HG03457 (cell line): ENCODE measurements around the gene GPER1.
"Not testable (repeated sequence)": the region's sequence is repeated elsewhere in the genome, so short reads cannot be mapped to it uniquely, and the experiment has no call there.

Experiments
- ATAC-seq: cut with Tn5 transposase; IDR thresholded peaks from one replicate; pipeline ENCODE4 v1.9.1; 2021; ENCODE audit warnings: moderate number of reproducible peaks; ENCODE audit not compliant: unreplicated experiment

Gene GPER1

GRCh38 chr7:1068013-1068412 is 19.9 kb upstream of the GPER1 start:
- no peak for ATAC-seq

- ATAC-seq, result no peak
Observed at GRCh38 chr7:1068619-1069018, 19.3 kb upstream of the GPER1 start.

- ATAC-seq, result no peak
Observed at GRCh38 chr7:1070544-1071011, 17.3 kb upstream of the GPER1 start.

GRCh38 chr7:1071731-1072254 is 16.1 kb upstream of the GPER1 start:
- ATAC-seq, result no peak

GRCh38 chr7:1073142-1073977 is 14.6 kb upstream of the GPER1 start:
- ATAC-seq, result no peak

GRCh38 chr7:1074018-1074417 is 13.9 kb upstream of the GPER1 start:
- not testable (repeated sequence) for ATAC-seq

- no peak for ATAC-seq
Observed at GRCh38 chr7:1074593-1075431, 13.1 kb upstream of the GPER1 start.

- ATAC-seq, result no peak
Observed at GRCh38 chr7:1076184-1077072, 11.5 kb upstream of the GPER1 start.

- no peak for ATAC-seq
Observed at GRCh38 chr7:1078519-1078918, 9.4 kb upstream of the GPER1 start.

GRCh38 chr7:1078985-1079384 is 8.9 kb upstream of the GPER1 start:
- ATAC-seq, result no peak

GRCh38 chr7:1079546-1079945 is 8.4 kb upstream of the GPER1 start:
- no peak for ATAC-seq

GRCh38 chr7:1080252-1080920 is 7.5 kb upstream of the GPER1 start:
- ATAC-seq, result no peak

GRCh38 chr7:1080921-1081255 is 7.0 kb upstream of the GPER1 start:
- ATAC-seq, result no peak

- ATAC-seq, result no peak
Observed at GRCh38 chr7:1081336-1081735, 6.6 kb upstream of the GPER1 start.

GRCh38 chr7:1081931-1082401 is 5.9 kb upstream of the GPER1 start:
- ATAC-seq, result no peak

GRCh38 chr7:1083729-1084657 is 3.9 kb upstream of the GPER1 start:
- ATAC-seq, result no peak

GRCh38 chr7:1085266-1085665 is 2.6 kb upstream of the GPER1 start:
- ATAC-seq, result no peak

GRCh38 chr7:1085910-1086421 is 1.9 kb upstream of the GPER1 start:
- ATAC-seq, result no peak
